Measurements from ENCODE around the gene GPR78.

- TF ChIP-seq CTCF (IDR thresholded peaks at IDR 0.05) = no peak
- TF ChIP-seq POLR2AphosphoS5 (IDR thresholded peaks at IDR 0.05) = no peak
Measured at GRCh38 chr4:8560265-8561047, 19.7 kb upstream of the GPR78 start.
